BE2C (cell line): ENCODE data around the gene HSD3B2.

ENCODE experiments used
- DNase-seq: peaks from one replicate; pipeline ENCODE4 v3.0.0-alpha.2; 2020
- H3K27me3 ChIP-seq: fragments of 250-450 bp; sonication (Bioruptor Pico); 2 replicates; pipeline ENCODE4 v1.5.1; 2020; ENCODE audit warnings: mild to moderate bottlenecking
- H3K36me3 ChIP-seq: fragments of 250-450 bp; sonication (Bioruptor Pico); 2 replicates; pipeline ENCODE4 v1.5.1; 2020; ENCODE audit warnings: mild to moderate bottlenecking
- H3K4me1 ChIP-seq: fragments of 250-450 bp; sonication (Bioruptor Pico); 2 replicates; pipeline ENCODE4 v1.5.1; 2020
- H3K4me3 ChIP-seq: 2 replicates; pipeline ENCODE4 v1.5.1; 2011; ENCODE audit warnings: low read depth, low read length
- H3K9me3 ChIP-seq: fragments of 250-450 bp; sonication (Bioruptor Pico); 2 replicates; pipeline ENCODE4 v1.5.1; 2020
- TF ChIP-seq, protein P1 (sequence below): IDR thresholded peaks from 2 replicates; pipeline ENCODE4 v1.5.1; 2012; ENCODE audit warnings: mild to moderate bottlenecking, low read depth, low read length

Gene HSD3B2

DNA sequence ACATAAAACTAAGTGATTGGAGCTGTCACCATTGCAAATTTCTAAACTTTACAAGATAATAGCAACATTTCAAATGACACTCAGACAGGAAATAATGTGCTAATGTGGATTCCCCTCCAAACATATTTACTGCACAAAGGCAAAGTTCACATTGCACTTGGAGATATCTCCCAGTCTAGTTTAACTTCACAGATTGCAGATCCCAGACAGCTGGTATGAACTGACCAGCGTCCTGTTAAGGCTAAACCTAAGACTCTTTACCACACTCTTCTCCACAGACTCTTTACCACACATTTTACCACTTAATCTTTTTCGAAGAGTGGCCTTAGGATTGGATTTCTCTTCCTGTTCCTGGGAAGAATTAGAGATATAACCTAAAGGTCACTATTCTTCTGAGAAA, 51.5 kb downstream of the HSD3B2 start:
- Histone ChIP-seq H3K4me3 (no peak overlapping the region), H3K4me1 (no peaks in the 10 kb centered on the region), H3K27me3 (no peaks in the 10 kb centered on the region), H3K36me3 (no peaks in the 10 kb centered on the region), H3K9me3 (no peaks in the 10 kb centered on the region)
- no peak for DNase-seq
- TF ChIP-seq, protein P1, sequence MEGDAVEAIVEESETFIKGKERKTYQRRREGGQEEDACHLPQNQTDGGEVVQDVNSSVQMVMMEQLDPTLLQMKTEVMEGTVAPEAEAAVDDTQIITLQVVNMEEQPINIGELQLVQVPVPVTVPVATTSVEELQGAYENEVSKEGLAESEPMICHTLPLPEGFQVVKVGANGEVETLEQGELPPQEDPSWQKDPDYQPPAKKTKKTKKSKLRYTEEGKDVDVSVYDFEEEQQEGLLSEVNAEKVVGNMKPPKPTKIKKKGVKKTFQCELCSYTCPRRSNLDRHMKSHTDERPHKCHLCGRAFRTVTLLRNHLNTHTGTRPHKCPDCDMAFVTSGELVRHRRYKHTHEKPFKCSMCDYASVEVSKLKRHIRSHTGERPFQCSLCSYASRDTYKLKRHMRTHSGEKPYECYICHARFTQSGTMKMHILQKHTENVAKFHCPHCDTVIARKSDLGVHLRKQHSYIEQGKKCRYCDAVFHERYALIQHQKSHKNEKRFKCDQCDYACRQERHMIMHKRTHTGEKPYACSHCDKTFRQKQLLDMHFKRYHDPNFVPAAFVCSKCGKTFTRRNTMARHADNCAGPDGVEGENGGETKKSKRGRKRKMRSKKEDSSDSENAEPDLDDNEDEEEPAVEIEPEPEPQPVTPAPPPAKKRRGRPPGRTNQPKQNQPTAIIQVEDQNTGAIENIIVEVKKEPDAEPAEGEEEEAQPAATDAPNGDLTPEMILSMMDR = no peak

DNA sequence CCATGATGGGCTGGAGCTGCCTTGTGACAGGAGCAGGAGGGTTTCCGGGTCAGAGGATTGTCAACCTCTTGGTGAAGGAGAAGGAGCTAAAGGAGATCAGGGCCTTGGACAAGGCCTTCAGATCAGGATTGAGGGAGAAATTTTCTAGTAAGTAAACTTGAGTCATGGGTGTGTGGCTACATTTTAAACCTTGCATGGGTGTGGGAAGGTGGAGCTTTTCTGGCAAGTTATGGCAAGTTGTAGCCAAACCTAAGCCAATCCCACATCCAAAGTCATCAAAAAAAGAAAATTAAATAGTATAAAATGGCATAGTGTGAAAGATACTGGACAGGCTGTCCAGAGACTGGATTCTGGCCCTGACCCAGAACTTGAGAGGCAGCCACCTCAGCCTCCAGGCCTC, 52.3 kb downstream of the HSD3B2 start:
- no peak for DNase-seq
- no peaks in the 10 kb centered on the region for H3K36me3 ChIP-seq
- no peaks in the 10 kb centered on the region for H3K9me3 ChIP-seq
- H3K4me1 ChIP-seq = no peaks in the 10 kb centered on the region
- H3K27me3 ChIP-seq = no peaks in the 10 kb centered on the region
- H3K4me3 ChIP-seq = no peak overlapping the region
- TF ChIP-seq, protein P1 = no peak

DNA sequence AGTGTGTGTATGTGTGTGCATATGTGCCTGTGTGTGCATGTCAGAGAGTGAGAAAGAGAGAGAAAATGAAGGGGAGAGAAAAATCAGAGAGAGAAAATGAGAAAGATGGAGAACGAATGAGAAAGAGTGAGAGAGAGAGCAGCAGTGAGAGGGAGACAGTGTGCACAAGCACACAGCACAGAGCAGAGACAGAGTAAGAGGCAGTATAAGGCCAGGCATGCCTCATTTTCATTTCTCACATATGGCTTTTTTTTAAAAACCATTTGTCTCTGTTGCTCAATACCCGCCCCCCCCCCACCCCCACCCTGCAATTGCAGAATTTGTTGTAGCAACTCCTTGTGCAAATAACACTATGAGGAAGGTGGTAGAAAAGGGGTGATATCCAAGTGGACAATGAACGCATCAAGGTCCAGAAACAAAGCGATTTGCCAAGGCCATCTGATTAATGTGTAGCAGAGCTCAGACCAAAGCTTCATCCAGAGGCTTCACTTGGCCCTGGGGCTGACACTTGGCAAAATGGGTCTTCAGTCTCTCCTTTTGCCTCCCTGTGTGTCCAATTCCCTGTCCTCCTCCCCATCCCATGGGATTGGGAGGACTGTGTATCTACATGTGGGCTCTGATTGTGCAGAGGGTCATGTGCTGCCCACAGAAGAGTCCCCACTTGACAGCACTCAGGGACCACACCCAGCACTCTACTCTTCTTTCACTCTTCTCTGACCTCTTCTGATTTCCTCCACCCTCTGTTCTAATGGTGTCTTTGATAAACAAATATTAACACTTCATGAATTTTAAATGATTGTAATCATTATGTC, 53.1 kb downstream of the HSD3B2 start:
- H3K27me3 ChIP-seq = no peaks in the 10 kb centered on the region
- H3K4me1 ChIP-seq = no peaks in the 10 kb centered on the region
- H3K36me3 ChIP-seq = no peaks in the 10 kb centered on the region
- DNase-seq = no peak
- no peak overlapping the region for H3K4me3 ChIP-seq
- no peaks in the 10 kb centered on the region for H3K9me3 ChIP-seq
- TF ChIP-seq, protein P1 = no peak

DNA sequence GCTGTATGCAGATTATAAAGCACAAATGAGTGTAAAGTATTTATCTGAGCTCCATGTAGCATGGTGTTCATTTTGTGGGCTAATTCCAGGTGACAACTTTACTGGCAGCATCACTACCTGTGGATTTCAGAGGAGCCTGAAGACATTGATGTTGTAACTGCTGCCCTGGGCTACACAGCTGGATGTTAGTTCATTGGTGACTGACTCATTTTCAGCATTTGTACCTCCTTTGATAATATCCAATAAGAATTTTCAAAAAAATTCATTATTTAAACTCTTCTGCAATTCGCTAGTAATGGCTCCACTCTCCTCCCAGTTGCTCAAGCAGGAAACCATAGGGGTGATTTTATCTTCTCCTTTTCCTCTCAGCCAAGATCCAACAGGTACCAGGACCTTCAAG, 54.8 kb downstream of the HSD3B2 start:
- TF ChIP-seq, protein P1 = no peak
- H3K9me3 ChIP-seq = no peaks in the 10 kb centered on the region
- H3K27me3 ChIP-seq = no peaks in the 10 kb centered on the region

DNA sequence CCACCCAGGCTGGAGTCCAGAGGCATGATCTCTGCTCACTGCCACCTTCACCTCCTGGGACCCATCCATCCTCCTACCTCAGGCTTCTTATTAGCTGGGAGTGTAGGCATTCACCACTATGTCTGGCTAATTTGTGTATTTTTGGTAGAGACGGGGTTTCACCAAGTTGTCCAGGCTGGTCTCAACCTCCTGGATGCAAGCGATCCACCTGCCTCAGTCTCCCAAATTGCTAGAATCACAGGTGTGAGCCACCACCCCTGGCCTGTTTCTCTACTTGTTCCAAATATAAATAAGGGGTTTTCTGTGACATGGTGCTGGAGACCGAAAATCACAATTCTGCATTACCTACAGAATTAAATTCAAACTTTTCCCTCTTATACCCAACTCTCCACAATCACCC, 55.4 kb downstream of the HSD3B2 start:
- TF ChIP-seq, protein P1 = no peak
- no peaks in the 10 kb centered on the region for H3K27me3 ChIP-seq
- no peak overlapping the region for H3K4me3 ChIP-seq

More for the DNA sequence above, 54.8 kb downstream of the HSD3B2 start:
- Histone ChIP-seq H3K4me3 (no peak overlapping the region), H3K36me3 (no peaks in the 10 kb centered on the region), H3K4me1 (no peaks in the 10 kb centered on the region)
- no peak for DNase-seq

DNA sequence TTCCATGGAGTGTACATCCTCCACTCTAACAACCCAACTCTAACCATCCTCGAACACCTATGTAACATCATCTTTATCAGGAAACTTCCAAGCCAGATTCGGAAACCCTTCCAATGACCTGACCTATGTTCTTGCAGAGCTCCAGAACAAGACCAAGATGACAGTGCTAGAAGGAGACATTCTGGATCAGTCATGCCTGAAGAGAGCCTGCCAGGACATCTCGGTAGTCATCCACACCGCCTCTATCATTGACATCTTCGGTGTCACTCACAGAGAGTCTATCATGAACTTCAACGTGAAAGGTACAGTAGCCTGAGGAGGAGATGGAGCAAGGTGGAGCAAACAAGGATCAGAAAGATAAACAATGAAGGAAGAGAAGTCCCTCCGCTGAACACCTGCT, 56.0 kb downstream of the HSD3B2 start:
- H3K27me3 ChIP-seq = no peaks in the 10 kb centered on the region
- H3K36me3 ChIP-seq = no peaks in the 10 kb centered on the region
- TF ChIP-seq, protein P1 = no peak

More for the DNA sequence above, 55.4 kb downstream of the HSD3B2 start:
- DNase-seq = no peak
- no peaks in the 10 kb centered on the region for H3K36me3 ChIP-seq
- no peaks in the 10 kb centered on the region for H3K4me1 ChIP-seq
- no peaks in the 10 kb centered on the region for H3K9me3 ChIP-seq

More for the DNA sequence above, 56.0 kb downstream of the HSD3B2 start:
- Histone ChIP-seq H3K4me3 (no peak overlapping the region), H3K9me3 (no peaks in the 10 kb centered on the region), H3K4me1 (no peaks in the 10 kb centered on the region)
- no peak for DNase-seq
